Prostate gland (tissue), 2 donors: ENCODE measurements around the gene SETD3. TPM values are rescaled to one million over a fixed set of nuclear protein-coding genes. Genes with fewer than 3 reads are reported as not detected.

Experiments
- DNase-seq: peaks from one replicate; pipeline ENCODE4 v3.0.0-alpha.2; 2019; ENCODE audit warnings: low spot score
- H3K27ac ChIP-seq, 2 donors: fragments of 200-600 bp; sonication (generic); 2 replicates each; pipeline ENCODE4 v1.5.1; 2017 to 2019
- H3K27me3 ChIP-seq: fragments of 200-600 bp; sonication (generic); replicated peaks from 2 replicates; pipeline ENCODE4 v1.5.1; 2019; ENCODE audit not compliant: insufficient read depth
- H3K36me3 ChIP-seq, 2 donors: fragments of 200-600 bp; sonication (generic); 1 replicate in 1 of 2; 2 replicates in 1 of 2; pipeline versions ENCODE4 v1.5.1 to v1.8.1; 2017 to 2019
- H3K4me1 ChIP-seq: fragments of 200-600 bp; sonication (generic); replicated peaks from 2 replicates; pipeline ENCODE4 v1.5.1; 2019
- H3K4me3 ChIP-seq, 2 donors: fragments of 200-600 bp; sonication (generic); 2 replicates each; pipeline ENCODE4 v1.5.1; 2017 to 2019
- H3K9me3 ChIP-seq: fragments of 200-600 bp; sonication (generic); 2 replicates; pipeline ENCODE4 v1.5.1; 2017
- POLR2A ChIP-seq: fragments of 450-650 bp; IDR thresholded peaks from one replicate; pipeline ENCODE4 v1.6.1; 2016; ENCODE audit warnings: antibody characterized with exemption, mild to moderate bottlenecking
- POLR2AphosphoS5 ChIP-seq: sonication (generic); formaldehyde crosslinking; IDR thresholded peaks from one replicate; pipeline ENCODE4 v1.6.1; 2017; ENCODE audit warnings: antibody characterized with exemption
- WGBS: methylation state at CpG from one replicate; pipeline ENCODE4 v1.1.5; 2018; 5-methylcytosine and 5-hydroxymethylcytosine counted together
- intact Hi-C: fragments of 100-400 bp; cut with DNase I; formaldehyde crosslinking; loops from one replicate; pipeline ENCODE4 v1.14.2; 2022
- total RNA-seq, 2 donors: library from RNA; depleted of rRNA; stranded (reverse); fragments of >200 nt; gene quantifications; one replicate each; pipeline ENCODE4 v1.1.0, GENCODE V29; 2016
- TF ChIP-seq, protein P1 (sequence below), 4 experiments: fragments of 200-600 bp in 2 of 4; fragments of 450-650 bp in 2 of 4; sonication (generic) in 2 of 4; IDR thresholded peaks; 1 replicate in 3 of 4; 2 replicates in 1 of 4; pipeline ENCODE4 v1.5.1; 2016 to 2019; ENCODE audit warnings: antibody characterized with exemption in 4 of 4, mild to moderate bottlenecking in 2 of 4, moderate library complexity in 2 of 4

SETD3 gene
- total RNA-seq, 2 donors from 2014 or later = 59.5 to 106 TPM

DNA sequence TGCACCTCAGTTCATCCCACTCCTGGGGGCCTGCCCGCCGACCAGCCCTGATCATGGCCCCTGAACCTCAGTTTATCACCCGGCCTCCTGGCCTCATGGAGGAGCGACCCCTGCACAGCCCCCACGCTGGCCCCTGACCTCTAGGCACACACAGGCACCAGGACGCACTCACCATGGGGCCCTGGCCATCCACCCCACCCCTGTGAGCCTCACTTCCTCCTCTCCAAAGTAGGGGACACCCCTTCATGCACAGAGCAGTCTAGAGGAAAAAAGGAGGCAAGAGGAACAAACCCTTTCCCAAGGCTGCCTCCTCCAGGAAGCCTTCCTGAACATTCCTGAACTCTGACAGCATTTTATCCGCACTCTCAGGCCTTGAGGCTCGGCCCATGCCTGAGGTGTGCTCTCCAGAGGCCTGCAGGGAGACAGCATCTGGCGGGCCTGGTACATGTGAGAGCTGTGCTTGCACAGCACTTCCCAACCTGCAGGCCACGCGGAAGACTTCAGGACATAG, 40.0 kb upstream of the SETD3 start:
- 94% methylated on average over 11 of the region's 11 CpGs for WGBS
- no peak overlapping the region for H3K27ac ChIP-seq
- no peaks in the 10 kb centered on the region for H3K36me3 ChIP-seq
- H3K4me3 ChIP-seq = no peak overlapping the region
- no peaks in the 10 kb centered on the region for H3K9me3 ChIP-seq
- H3K4me1 ChIP-seq = peaks cover 20% of the 10 kb centered on the region
- no peak for TF ChIP-seq POLR2AphosphoS5
- intact Hi-C loops = loop anchor here (5.0 kb wide), 1 partner anchor 42 kb away; no protein-coding TSS in a partner anchor
- no peaks in the 10 kb centered on the region for H3K27me3 ChIP-seq
- DNase-seq = no peak

- Histone ChIP-seq H3K9me3 (no peaks in the 10 kb centered on the region), H3K27ac (no peak overlapping the region), H3K4me3 (no peak overlapping the region), H3K4me1 (peaks cover 16% of the 10 kb centered on the region), H3K36me3 (no peaks in the 10 kb centered on the region), H3K27me3 (no peaks in the 10 kb centered on the region)
- 87% methylated on average over 6 of the region's 6 CpGs for WGBS
- TF ChIP-seq, protein P1, sequence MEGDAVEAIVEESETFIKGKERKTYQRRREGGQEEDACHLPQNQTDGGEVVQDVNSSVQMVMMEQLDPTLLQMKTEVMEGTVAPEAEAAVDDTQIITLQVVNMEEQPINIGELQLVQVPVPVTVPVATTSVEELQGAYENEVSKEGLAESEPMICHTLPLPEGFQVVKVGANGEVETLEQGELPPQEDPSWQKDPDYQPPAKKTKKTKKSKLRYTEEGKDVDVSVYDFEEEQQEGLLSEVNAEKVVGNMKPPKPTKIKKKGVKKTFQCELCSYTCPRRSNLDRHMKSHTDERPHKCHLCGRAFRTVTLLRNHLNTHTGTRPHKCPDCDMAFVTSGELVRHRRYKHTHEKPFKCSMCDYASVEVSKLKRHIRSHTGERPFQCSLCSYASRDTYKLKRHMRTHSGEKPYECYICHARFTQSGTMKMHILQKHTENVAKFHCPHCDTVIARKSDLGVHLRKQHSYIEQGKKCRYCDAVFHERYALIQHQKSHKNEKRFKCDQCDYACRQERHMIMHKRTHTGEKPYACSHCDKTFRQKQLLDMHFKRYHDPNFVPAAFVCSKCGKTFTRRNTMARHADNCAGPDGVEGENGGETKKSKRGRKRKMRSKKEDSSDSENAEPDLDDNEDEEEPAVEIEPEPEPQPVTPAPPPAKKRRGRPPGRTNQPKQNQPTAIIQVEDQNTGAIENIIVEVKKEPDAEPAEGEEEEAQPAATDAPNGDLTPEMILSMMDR (IDR thresholded peaks at IDR 0.05) = no peak
- no peak for DNase-seq
- intact Hi-C loops = loop anchor here (5.0 to 10.0 kb wide), 3 partner anchors 42 to 375 kb away; partner anchors contain the start of gene EML1
Measured at GRCh38 chr14:99519931-99520421, 39.3 kb upstream of the SETD3 start.

GRCh38 chr14:99519347-99519881, 38.8 kb upstream of the SETD3 start:
- DNase-seq = no peak
- TF ChIP-seq, protein P1 (IDR thresholded peaks at IDR 0.05) = no peak
- TF ChIP-seq POLR2AphosphoS5 (no peak), POLR2A (no peak)
- H3K4me3 ChIP-seq = no peak overlapping the region
- peaks cover 16% of the 10 kb centered on the region for H3K4me1 ChIP-seq
- H3K36me3 ChIP-seq = peaks cover 0 to 2% of the 10 kb centered on the region in 2 donors
- H3K9me3 ChIP-seq = no peaks in the 10 kb centered on the region
- intact Hi-C loops = loop anchor here (10.0 kb wide), 2 partner anchors 275 to 375 kb away; partner anchors contain the start of gene EML1
- WGBS = 90% methylated on average over 8 of the region's 8 CpGs
- no peaks in the 10 kb centered on the region for H3K27me3 ChIP-seq
- no peak overlapping the region for H3K27ac ChIP-seq

DNA sequence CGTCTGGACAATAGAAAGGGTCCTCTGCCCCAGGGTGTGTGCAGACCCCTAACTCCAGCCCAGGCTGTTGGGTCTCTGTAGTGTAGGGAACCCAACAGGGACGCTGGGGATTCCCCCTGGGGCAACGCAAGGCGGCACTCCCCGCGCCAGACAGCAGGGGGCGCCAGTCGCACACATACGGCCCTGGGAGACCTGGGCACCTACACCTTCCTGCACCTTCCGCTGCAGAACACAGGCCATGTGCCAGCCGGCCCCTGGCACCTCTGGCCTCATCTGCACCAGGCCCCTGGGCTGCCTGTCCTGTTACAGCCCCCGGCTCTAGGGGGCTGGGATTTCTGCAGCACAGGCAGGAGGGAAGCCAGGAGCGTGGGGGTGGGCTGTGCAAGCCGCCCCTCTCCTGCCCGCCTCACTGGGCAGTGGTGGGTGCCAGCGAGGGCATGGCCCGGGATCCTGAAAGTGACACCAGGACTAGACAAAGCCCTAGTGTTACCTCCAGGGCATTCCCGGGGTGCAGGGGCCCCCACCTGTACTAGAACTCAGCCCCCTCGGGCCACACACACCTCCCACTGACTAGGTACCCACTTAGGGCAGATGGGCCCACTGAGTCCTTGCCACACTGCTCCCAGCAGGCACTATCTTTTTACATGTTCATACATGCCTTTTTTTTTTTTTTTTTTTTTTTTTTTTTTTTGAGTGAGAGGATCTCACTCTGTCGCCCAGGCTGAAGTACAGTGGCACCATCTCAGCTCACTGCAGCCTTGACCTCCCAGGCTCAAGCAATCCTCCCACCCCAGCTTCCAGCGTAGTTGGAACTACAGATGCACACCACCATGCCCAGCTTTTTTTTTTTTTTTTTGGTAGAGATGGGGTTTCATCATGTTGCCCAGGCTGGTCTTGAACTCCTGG, 38.0 kb upstream of the SETD3 start:
- Histone ChIP-seq H3K27me3 (no peaks in the 10 kb centered on the region), H3K36me3 (peaks cover 0 to 4% of the 10 kb centered on the region in 2 donors), H3K27ac (no peak overlapping the region), H3K9me3 (no peaks in the 10 kb centered on the region), H3K4me3 (no peak overlapping the region), H3K4me1 (peaks cover 10% of the 10 kb centered on the region)
- intact Hi-C loops = loop anchor here (1.0 to 10.0 kb wide), 3 partner anchors 111 to 376 kb away; partner anchors contain the start of gene EML1
- 38% methylated on average over 21 of the region's 21 CpGs for WGBS
- TF ChIP-seq POLR2AphosphoS5 (peak; percentile 42), POLR2A (no peak)
- TF ChIP-seq, protein P1 (IDR thresholded peaks at IDR 0.05) = peak; percentile 97 to 98 (median 98)
- DNase-seq = peak; percentile 73

DNA sequence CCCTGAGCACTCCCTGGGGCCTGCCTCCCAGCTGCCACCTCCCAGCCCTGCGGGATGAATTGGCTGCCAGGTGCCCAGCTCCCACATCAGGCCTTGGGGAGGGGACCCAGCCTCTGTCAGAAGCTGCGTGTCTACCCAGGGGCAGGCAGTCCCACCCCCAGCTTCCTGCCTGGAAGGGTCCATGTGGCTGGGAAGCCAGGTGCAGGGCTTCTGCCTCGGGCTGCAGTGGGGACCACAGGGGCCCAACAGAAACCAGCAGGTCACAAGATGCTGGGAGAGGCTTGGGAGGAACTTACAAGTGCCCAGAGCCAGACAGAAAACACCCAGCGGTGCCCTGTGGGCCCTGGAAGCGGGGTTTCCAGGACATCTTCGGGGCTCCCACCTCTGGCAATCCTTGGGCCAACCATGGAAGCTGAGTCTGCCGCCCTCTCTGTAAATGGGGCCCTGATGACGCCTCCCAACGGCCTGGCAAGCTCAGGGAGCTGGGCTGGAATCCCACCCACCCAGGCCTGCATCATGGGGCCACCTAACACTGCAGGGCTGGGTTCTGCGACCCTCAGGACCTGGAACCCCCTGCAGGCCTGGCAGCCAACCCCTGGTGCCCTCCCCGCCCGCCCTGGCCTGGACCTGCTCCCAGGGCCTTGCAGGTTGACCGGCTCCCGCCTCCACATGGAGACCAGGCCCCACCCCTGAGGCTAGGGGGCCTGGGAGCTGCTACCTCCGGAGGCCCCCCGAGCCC, 37.2 kb upstream of the SETD3 start:
- H3K4me1 ChIP-seq = peaks cover 1% of the 10 kb centered on the region
- 67% methylated on average over 8 of the region's 16 CpGs for WGBS
- no peak overlapping the region for H3K27ac ChIP-seq
- H3K9me3 ChIP-seq = no peaks in the 10 kb centered on the region
- no peak for TF ChIP-seq POLR2A
- no peak for TF ChIP-seq POLR2AphosphoS5
- TF ChIP-seq, protein P1 (IDR thresholded peaks at IDR 0.05) = no peak
- no peak overlapping the region for H3K4me3 ChIP-seq
- H3K27me3 ChIP-seq = no peaks in the 10 kb centered on the region
- no peak for DNase-seq
- intact Hi-C loops = loop anchor here (1.0 to 10.0 kb wide), 3 partner anchors 111 to 377 kb away; partner anchors contain the start of gene EML1
- peaks cover 0 to 4% of the 10 kb centered on the region in 2 donors for H3K36me3 ChIP-seq
